GM23338 (cell line): Measurements from ENCODE around the gene TPGS1. TPM values are rescaled to one million over a fixed set of nuclear protein-coding genes. Genes with fewer than 3 reads are reported as not detected.

ENCODE experiments used
- ATAC-seq: fragments of 200-7000 bp; cut with Tn5 transposase; 3 replicates; pipeline ENCODE4 v1.9.1; 2020
- DNase-seq: peaks from one replicate; pipeline ENCODE4 v3.0.0-alpha.2; 2015; ENCODE audit warnings: low spot score
- H2AFZ ChIP-seq: fragments of 200-600 bp; sonication (generic); 2 replicates; pipeline ENCODE4 v1.8.0; 2016; ENCODE audit warnings: antibody characterized with exemption, mild to moderate bottlenecking, moderate library complexity
- H3F3A ChIP-seq: fragments of 200-600 bp; sonication (generic); replicated peaks from 2 replicates; pipeline ENCODE4 v1.8.0; 2017; ENCODE audit warnings: antibody characterized with exemption, mixed run types, low read depth
- H3K27ac ChIP-seq: fragments of 200-600 bp; sonication (generic); 2 replicates; pipeline ENCODE4 v1.6.1; 2016; ENCODE audit warnings: low read depth
- H3K27me3 ChIP-seq: fragments of 200-600 bp; sonication (generic); 2 replicates; pipeline ENCODE4 v1.8.0; 2016; ENCODE audit warnings: mild to moderate bottlenecking, mixed run types, moderate library complexity; ENCODE audit not compliant: insufficient read depth
- H3K36me3 ChIP-seq: fragments of 200-600 bp; sonication (generic); 2 replicates; pipeline ENCODE4 v1.8.0; 2016; ENCODE audit warnings: mild to moderate bottlenecking; ENCODE audit not compliant: insufficient read depth
- H3K4me1 ChIP-seq: fragments of 200-600 bp; sonication (generic); 2 replicates; pipeline ENCODE4 v1.8.0; 2016; ENCODE audit warnings: mild to moderate bottlenecking, moderate library complexity; ENCODE audit not compliant: insufficient read depth
- H3K4me2 ChIP-seq: fragments of 200-600 bp; sonication (generic); 2 replicates; pipeline ENCODE4 v1.7.1; 2017; ENCODE audit warnings: mixed run types
- H3K4me3 ChIP-seq: fragments of 200-600 bp; sonication (generic); 2 replicates; pipeline ENCODE4 v1.6.1; 2016; ENCODE audit warnings: mixed run types
- H3K79me2 ChIP-seq: fragments of 200-600 bp; sonication (generic); replicated peaks from 2 replicates; pipeline ENCODE4 v1.8.0; 2017; ENCODE audit warnings: mild to moderate bottlenecking; ENCODE audit not compliant: insufficient read depth
- H3K9me2 ChIP-seq: fragments of 200-600 bp; sonication (generic); 2 replicates; pipeline ENCODE4 v1.8.0; 2017; ENCODE audit not compliant: insufficient read depth
- H4K20me1 ChIP-seq: fragments of 200-600 bp; sonication (generic); replicated peaks from 2 replicates; pipeline ENCODE4 v1.8.0; 2017; ENCODE audit warnings: mild to moderate bottlenecking; ENCODE audit not compliant: insufficient read depth
- H3K27ac Mint-ChIP-seq: 2 replicates; pipeline ENCODE4 v1.8.0; 2020; ENCODE audit warnings: inconsistent platforms, mild to moderate bottlenecking, moderate library complexity, mixed read lengths
- H3K27me3 Mint-ChIP-seq: 3 replicates; pipeline ENCODE4 v1.8.0; 2022; ENCODE audit warnings: low read depth, mild to moderate bottlenecking, moderate library complexity, mixed read lengths, inconsistent platforms; ENCODE audit not compliant: insufficient read depth, poor library complexity
- H3K36me3 Mint-ChIP-seq: 3 replicates; pipeline ENCODE4 v1.8.0; 2021; ENCODE audit warnings: low read depth, mild to moderate bottlenecking, inconsistent platforms, moderate library complexity, mixed read lengths
- H3K4me1 Mint-ChIP-seq: 3 replicates; pipeline ENCODE4 v1.8.0; 2020; ENCODE audit warnings: mild to moderate bottlenecking, inconsistent platforms, mixed read lengths
- H3K4me3 Mint-ChIP-seq: 3 replicates; pipeline ENCODE4 v1.8.0; 2021; ENCODE audit warnings: moderate library complexity, mild to moderate bottlenecking, inconsistent platforms, mixed read lengths
- H3K9me3 Mint-ChIP-seq: 3 replicates; pipeline ENCODE4 v1.8.0; 2020; ENCODE audit warnings: moderate library complexity, mild to moderate bottlenecking, inconsistent platforms, mixed read lengths
- CREB1 ChIP-seq: fragments of 250-450 bp; sonication (Bioruptor Pico); IDR thresholded peaks from 2 replicates; pipeline ENCODE4 v1.5.0; 2020; ENCODE audit warnings: low read depth, mild to moderate bottlenecking, moderate library complexity
- ETS1 ChIP-seq: IDR thresholded peaks from 2 replicates; pipeline ENCODE4 v1.6.1; 2016; ENCODE audit warnings: antibody characterized with exemption
- POLR2AphosphoS5 ChIP-seq: IDR thresholded peaks from 2 replicates; pipeline ENCODE4 v1.6.1; 2016; ENCODE audit warnings: antibody characterized with exemption, low read depth
- ZNF331 ChIP-seq: fragments of 250-450 bp; sonication (Bioruptor Pico); IDR thresholded peaks from 2 replicates; pipeline ENCODE4 v1.5.0; 2020; ENCODE audit warnings: low read depth, mild to moderate bottlenecking, moderate library complexity
- ZNF462 ChIP-seq: fragments of 250-450 bp; sonication (Bioruptor Pico); IDR thresholded peaks from 2 replicates; pipeline ENCODE4 v1.5.0; 2020; ENCODE audit warnings: mild to moderate bottlenecking, moderate library complexity
- polyA plus RNA-seq: library from polyadenylated mRNA; unstranded; fragments of >200 nt; fragmentation: Nextera tagmentation; extraction: Ambion mirVana; gene quantifications from 2 replicates; pipeline ENCODE4 v1.2.1, GENCODE V29; 2016
- total RNA-seq: library from RNA; depleted of rRNA; stranded (reverse); fragments of >200 nt; shearing (Covaris generic); gene quantifications from 2 replicates; pipeline ENCODE4 v1.2.3, GENCODE V29; 2014

TPGS1 gene
- total and polyA plus RNA-seq, 2 experiments from 2014 or later, result 11.9 to 38.4 TPM

- peaks cover 30% of the 10 kb centered on the region for H3K27me3 Mint-ChIP-seq
- DNase-seq (peak; percentile 96), ATAC-seq (peak; percentile 85)
- H3K36me3 ChIP-seq, result no peaks in the 10 kb centered on the region
- H3K79me2 ChIP-seq, result no peaks in the 10 kb centered on the region
- TF ChIP-seq ZNF331 (no peak), POLR2AphosphoS5 (peak; percentile 82), ZNF462 (CRISPR knock-in tag) (no peak), CREB1 (peak; percentile 80), ETS1 (peak; percentile 97)
- no peak overlapping the region for H3K27ac Mint-ChIP-seq
- H3K4me3 ChIP-seq, result peak overlapping the region; percentile 86
- H3K4me2 ChIP-seq, result peak overlapping the region; percentile 92
- peaks cover 8% of the 10 kb centered on the region; the same call in 1 of the 2 replicates for H3K4me1 ChIP-seq
- H2AFZ ChIP-seq, result peak overlapping the region; percentile 85
- H3K9me2 ChIP-seq, result no peaks in the 10 kb centered on the region
- H3F3A ChIP-seq, result peaks cover 12% of the 10 kb centered on the region
- H3K27me3 ChIP-seq, result peaks cover 6% of the 10 kb centered on the region; the same call in 1 of the 2 replicates
- H3K9me3 Mint-ChIP-seq, result peaks cover 7% of the 10 kb centered on the region
- H4K20me1 ChIP-seq, result no peaks in the 10 kb centered on the region
- 0 out of 2 replicates have a peak overlapping the region, but pooled peaks have one; percentile 59 for H3K27ac ChIP-seq
- peak overlapping the region; percentile 79 for H3K4me3 Mint-ChIP-seq
- no peaks in the 10 kb centered on the region for H3K36me3 Mint-ChIP-seq
- peaks cover 17% of the 10 kb centered on the region for H3K4me1 Mint-ChIP-seq
Measured at GRCh38 chr19:488505-489417, 18.5 kb upstream of the TPGS1 start.
